Measurements from ENCODE around the gene RPRD1A.

Gene RPRD1A

GRCh38 chr18:35941299-35941698 is 126.1 kb downstream of the RPRD1A start:
- DNase-seq (ENCODE audit: low read depth in 1 of 2, low spot score in 1 of 2), result no peak
- no peak for TF ChIP-seq GABPA (IDR thresholded peaks at IDR 0.05; ENCODE audit: low read depth)
- TF ChIP-seq, protein P1, sequence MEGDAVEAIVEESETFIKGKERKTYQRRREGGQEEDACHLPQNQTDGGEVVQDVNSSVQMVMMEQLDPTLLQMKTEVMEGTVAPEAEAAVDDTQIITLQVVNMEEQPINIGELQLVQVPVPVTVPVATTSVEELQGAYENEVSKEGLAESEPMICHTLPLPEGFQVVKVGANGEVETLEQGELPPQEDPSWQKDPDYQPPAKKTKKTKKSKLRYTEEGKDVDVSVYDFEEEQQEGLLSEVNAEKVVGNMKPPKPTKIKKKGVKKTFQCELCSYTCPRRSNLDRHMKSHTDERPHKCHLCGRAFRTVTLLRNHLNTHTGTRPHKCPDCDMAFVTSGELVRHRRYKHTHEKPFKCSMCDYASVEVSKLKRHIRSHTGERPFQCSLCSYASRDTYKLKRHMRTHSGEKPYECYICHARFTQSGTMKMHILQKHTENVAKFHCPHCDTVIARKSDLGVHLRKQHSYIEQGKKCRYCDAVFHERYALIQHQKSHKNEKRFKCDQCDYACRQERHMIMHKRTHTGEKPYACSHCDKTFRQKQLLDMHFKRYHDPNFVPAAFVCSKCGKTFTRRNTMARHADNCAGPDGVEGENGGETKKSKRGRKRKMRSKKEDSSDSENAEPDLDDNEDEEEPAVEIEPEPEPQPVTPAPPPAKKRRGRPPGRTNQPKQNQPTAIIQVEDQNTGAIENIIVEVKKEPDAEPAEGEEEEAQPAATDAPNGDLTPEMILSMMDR (IDR thresholded peaks at IDR 0.05; ENCODE audit: insufficient read depth, low read length), result no peak
- no peak for TF ChIP-seq POLR2AphosphoS5 (IDR thresholded peaks at IDR 0.05; ENCODE audit: low read depth)
- TF ChIP-seq, protein P2, sequence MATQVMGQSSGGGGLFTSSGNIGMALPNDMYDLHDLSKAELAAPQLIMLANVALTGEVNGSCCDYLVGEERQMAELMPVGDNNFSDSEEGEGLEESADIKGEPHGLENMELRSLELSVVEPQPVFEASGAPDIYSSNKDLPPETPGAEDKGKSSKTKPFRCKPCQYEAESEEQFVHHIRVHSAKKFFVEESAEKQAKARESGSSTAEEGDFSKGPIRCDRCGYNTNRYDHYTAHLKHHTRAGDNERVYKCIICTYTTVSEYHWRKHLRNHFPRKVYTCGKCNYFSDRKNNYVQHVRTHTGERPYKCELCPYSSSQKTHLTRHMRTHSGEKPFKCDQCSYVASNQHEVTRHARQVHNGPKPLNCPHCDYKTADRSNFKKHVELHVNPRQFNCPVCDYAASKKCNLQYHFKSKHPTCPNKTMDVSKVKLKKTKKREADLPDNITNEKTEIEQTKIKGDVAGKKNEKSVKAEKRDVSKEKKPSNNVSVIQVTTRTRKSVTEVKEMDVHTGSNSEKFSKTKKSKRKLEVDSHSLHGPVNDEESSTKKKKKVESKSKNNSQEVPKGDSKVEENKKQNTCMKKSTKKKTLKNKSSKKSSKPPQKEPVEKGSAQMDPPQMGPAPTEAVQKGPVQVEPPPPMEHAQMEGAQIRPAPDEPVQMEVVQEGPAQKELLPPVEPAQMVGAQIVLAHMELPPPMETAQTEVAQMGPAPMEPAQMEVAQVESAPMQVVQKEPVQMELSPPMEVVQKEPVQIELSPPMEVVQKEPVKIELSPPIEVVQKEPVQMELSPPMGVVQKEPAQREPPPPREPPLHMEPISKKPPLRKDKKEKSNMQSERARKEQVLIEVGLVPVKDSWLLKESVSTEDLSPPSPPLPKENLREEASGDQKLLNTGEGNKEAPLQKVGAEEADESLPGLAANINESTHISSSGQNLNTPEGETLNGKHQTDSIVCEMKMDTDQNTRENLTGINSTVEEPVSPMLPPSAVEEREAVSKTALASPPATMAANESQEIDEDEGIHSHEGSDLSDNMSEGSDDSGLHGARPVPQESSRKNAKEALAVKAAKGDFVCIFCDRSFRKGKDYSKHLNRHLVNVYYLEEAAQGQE (IDR thresholded peaks at IDR 0.05; ENCODE audit: insufficient replicate concordance, low read depth), result no peak
- Histone ChIP-seq H3K27ac (replicated peaks) (no peak overlapping the region), H3K4me3 (replicated peaks; ENCODE audit: insufficient read depth, low read length) (no peak overlapping the region), H3K27me3 (ENCODE audit: insufficient read depth, poor library complexity, severe bottlenecking) (peaks cover 2% of the 10 kb centered on the region)

Data from HL-60 (cell line).